Measurements from ENCODE around the gene ATP5F1D. TPM values are rescaled to one million over a fixed set of nuclear protein-coding genes. Genes with fewer than 3 reads are reported as not detected.

The ATP5F1D gene
- polyA plus RNA-seq, 4 donors = 83.4 to 185 (median 127) TPM

DNA sequence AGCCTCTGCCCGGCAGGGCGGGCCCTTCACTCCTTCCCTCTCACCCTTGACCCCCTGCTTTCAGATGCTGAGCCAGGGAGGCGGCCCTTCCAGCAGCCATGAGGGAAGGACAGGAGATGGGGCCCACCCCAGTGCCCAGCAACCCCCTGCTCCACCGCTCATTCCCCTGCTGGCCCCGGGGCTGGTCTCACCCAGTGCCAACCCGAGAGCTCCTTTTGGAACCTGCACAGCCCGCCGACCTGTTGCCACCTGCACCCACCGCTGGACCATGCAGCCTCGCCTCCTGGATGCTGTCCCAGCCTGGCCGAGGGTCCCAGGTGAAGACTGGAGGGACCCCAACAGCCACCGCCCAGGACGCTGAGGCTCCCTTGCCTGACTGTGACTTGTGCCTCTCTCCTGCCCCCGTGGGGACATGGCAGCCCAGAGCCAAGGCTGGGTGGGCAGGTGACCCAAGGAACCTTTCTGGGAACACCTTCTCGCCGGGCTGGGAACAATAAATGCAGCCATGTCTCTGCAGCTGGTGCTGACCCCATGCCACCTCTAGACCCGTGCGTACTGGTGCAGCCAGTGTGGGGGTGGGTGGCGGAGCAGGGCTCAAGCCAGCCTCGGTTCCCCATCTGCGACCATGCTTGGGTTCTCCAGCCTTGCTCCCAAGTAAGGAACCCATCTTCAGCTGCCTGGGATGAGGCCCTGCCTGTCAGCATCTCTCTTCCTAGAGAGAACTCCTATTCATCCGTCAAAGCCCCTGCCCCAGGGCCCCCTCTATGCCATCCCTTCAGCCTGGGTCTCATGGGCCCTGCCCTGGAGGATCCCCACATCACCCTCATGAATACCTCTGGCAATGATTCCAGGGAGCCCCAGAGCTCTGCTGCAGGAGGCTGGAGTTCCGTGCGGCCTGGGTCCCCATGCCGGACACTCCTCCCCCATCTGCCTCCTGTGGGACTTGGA, 37.4 kb downstream of the ATP5F1D start:
- DNase-seq (ENCODE audit: low read depth in 4 of 4, low spot score in 2 of 4) = no peak

DNA sequence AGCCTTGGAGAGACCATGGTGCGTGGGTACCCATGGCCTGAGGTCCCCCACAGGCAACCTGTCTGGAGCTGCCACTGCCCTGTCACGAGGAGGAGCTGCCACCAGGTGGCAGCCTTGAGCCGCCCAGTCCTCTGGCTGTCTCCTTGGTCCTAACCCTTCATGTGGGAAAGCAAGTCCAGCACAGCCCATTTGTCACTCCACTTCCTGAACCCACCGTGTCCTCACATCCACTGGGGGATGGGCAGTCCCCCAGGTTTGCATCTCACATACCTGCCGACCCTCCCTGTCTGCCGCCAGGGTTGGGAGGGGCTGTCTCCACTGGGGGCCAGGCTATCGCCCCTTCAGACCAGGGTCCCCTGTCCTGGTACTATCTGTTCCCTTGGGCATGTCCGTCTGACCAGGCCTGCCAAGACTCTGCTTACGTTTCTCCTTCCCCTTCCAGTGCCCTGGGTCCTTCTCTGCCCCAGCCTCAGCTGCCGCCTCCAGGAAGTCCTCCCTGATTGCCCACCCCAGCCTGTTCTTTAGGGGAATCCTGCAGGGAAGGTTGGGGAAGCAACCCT, 38.3 kb downstream of the ATP5F1D start:
- DNase-seq (ENCODE audit: low read depth in 4 of 4, low spot score in 2 of 4) = no peak

DNA sequence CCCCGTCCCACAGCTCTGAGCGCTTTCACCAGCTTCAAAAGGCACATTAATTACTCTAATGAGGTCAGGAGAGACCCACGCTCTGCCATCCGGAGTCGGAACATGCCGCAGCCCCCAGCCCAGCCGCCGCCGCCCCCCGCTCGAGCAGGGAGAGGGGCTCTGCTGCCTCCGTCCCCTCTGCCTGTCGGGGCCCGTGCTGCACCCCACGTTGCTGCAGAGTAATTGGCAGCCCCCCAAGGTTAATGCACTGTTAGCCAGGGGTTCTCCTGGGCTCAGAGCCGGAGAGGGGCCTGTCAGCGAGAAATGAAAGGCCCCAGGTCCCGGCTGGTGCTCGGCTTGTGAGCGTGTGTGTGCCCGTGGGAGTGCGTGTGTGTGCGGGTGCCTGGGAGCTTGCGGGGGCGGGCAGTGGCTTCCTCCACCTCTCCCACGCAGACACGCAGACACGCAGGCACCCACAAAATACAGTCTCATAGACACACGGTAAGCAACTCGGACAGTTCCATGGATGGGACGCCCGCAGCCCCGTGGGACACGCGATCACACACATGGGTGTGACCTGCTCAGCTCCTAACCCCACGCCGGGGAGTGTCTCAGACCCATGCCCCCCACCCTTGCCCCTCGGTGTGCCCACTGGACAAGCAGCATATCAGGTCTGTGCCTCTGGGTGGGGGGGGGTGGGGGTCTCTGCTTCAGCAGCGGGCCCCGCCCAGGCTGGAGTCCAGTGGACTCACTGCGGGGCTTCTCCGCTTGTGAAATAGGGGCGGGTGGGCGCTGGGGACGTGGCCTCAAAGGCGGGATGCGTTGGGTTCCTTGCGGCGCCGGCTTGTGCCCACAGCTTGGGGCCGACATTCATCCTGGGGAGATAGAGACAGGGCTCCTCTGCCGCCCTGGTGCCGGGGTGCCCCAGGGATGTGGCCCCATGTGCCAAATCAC, 39.4 kb downstream of the ATP5F1D start:
- no peak for DNase-seq (ENCODE audit: low read depth in 4 of 4, low spot score in 2 of 4)

DNA sequence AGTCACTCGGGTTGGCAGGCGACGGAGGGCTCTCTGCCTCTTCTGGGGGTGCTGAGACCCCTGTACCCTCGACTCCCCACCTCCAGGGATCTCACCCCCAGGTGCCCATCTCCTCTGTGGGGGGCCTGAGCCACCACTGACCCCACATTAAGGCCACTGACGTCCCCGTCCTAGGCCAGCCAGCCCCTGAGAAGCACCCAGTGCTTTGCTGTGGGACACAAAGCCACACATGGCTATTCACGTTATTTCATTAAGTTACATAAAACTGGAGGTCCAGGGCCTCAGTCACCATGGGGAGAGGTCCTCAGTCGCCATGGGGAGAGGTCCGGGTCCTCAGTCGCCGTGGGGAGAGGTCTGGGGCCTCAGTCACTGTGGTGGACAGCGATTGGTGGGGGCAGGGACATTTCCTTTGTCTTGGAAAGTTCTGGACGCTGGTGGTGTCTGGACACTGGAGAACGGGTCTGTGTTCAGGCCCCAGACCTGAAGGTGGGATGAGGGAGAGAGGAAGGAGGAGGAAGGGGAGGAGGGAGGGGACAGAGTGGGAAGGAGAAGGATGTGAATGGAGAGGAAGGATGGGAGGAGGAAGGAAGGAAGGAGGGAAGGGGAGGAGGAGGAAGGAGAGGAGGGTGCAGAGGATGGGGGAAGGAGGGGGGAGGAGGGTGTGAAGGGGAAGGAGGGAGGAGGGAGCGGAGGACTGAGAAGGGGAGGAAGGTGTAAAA, 40.2 kb downstream of the ATP5F1D start:
- DNase-seq (ENCODE audit: low read depth in 4 of 4, low spot score in 2 of 4) = no peak

DNA sequence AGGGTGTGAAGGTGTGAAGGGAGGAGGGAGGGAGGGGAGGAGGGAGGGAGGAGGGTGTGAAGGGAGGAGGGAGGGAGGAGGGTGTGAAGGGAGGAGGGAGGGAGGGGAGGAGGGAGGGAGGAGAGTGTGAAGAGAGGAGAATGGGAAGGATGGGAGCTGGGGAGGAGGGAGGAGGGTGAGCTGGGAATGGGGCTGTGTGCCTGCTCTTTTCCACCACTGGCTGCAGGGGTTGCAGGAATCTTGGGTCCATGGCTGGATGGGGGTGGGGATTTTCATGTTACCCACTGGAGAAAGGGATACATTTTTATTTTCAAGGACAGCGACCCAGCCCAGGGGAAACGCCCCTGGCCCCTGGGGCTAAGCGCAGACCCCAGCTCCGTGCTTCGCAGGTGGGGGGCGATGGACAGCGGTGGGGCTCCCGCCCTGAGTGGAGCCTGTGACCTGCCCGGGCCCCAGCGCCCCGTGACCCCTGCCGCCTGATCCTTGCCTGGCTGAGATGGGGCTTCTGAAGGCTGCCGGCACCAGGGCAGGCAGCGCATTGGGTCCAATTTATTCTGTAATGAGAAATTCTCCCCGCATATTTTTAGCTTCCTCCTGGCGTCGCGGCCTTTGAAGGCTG, 41.1 kb downstream of the ATP5F1D start:
- DNase-seq (ENCODE audit: low read depth in 4 of 4, low spot score in 2 of 4) = no peak

DNA sequence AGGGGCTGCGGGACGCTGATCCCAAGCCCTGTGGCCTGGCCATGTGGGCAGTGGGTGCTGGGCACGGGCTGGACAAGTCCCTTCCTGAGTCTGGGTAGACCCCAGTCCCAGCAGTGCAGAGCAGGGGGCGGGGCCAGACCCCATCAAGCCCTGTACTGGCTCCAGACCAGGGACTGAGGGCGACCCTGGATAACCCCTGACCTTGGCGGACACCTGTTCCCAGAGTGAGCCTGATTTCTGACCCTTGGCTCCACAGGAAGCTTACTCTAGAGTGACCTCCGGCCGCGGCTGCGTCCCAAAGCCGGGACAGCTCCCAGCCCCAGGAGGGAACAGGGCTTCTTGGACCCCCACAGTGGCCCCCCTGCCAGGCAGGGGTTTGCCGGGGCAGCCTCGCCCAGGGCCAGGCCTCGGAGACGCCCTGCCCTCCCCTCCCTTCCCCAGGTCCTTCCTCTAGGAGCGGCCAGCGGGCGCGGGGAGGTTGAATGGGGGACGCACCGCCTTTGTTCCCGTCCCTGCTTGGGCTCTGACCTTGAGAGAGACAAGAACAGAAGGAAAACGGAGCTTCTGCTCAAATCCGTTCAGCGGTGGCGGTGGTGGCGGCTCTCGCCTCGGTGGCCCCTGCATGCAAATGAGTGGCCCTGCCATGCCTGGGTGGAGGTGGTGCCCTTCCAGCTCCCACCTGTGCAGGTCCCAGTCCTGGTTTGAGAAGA, 41.8 kb downstream of the ATP5F1D start:
- no peak for DNase-seq (ENCODE audit: low read depth in 4 of 4, low spot score in 2 of 4)

DNA sequence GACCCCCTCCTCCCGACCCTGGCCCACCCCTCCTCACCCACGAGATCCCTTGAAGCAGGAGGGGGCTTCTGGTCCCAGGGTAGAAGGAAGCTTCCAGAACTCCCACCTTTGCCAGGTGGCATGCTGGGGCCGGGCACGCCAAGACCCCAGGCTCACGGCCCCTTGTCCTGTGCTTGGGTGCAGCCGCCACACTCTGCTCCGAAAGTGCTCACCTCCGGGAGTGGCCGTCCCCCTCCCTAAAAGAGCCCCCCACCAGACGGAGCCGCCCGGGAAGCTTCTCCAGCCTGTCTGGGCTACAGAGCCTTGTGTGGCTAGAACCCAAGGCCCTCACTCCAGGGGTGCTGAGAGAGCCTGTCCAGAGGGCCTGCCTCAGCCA, 42.4 kb downstream of the ATP5F1D start:
- no peak for DNase-seq (ENCODE audit: low read depth in 4 of 4, low spot score in 2 of 4)

DNA sequence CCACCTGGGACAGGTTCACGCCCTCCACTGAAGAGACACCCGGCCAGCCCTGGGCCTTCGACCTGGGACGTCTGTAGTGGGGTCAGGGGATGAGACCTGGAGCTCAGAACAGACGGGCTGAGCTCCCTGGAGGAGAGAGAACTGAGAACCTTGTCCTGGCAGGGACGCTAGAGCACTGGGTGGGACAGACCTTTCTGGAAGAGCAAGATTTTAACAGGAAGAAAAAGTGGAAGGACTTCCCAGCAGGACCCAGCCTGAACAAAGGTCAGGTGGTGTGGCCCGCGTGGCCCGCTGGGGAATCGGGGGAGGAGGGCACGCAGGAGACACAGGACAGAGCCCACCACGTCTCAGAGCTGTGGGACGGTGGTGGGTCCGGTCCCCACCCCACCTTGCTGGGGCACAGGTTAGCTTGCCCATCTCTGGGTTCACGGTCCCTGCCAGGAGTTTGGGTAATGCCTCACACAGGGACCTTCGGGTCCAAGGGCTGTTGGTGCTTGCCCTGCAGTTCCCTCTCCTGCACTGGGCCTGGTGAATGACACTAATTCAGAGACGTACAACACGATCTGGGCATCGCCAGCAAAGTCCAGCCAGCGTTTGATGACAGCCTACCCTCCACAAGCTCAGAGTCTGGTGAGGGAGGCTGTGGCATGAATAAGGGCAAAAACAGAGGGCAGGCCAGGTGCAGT, 42.9 kb downstream of the ATP5F1D start:
- DNase-seq (ENCODE audit: low read depth in 4 of 4, low spot score in 2 of 4) = no peak

DNA sequence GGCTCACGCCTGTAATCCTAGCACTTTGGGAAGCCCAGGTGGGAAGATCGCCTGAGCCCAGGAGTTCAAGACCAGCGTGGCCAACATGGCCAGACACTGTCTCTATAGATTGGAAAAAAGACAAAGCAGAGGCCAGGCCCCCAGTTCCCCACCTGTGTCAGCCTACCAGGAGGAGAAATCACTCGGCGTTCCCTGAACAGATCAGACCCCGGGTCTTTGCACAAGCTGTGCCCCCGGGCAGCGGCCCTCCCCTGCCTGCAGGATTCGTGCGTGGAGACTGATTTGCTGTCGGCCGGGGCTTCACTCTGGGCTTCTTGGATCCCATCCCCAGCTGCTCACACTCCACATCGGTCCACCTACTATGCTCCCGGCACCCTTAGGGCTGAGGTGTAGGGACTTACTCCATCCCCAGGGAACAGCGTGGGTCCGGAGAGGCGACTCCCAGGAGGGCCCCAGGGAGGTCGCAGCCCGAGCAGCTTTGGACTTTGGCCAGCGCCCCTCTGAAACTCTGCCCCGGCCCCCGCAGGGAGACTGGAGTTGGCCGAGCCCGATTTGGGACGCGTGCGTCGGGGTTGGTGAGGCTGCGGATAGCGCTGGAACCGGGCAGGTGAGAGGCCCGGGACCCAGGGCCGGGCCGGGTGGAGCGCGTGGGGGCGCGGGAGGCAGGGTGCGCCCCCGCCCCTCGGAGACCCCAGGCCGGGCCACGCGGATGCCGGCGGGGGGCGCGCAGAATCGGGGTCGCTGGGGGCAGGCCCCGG, 43.6 kb downstream of the ATP5F1D start:
- no peak for DNase-seq (ENCODE audit: low read depth in 4 of 4, low spot score in 2 of 4)

DNA sequence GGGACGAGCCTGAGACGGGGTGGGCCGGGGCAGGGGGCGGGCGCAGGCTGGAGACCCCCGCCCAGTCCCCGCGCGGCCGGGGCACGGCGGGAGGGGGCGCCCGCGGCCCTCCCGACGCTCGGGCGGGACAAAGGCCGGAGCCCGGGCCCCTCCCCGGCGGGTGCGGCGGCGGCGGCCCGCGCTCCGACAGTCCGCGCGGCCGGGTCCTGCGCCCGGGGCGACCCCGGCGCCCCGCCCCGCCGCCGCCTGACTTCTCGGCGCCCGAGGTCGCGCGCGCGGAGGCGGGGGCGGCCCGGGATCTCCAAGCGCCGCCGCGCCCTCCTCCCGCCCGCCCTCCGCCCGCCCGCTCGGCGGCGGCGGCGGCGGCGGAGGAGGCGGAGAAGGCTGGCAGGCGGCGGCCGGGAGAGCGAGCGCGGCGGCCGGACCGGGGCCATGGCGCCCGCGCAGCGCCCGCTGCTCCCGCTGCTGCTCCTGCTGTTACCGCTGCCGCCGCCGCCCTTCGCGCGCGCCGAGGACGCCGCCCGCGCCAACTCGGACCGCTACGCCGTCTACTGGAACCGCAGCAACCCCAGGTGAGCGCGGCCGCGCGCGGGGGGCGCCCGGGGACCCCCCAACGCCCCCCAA, 44.3 kb downstream of the ATP5F1D start, which contains the start of gene EFNA2:
Gene EFNA2, plus strand, starts transcription at position 137 of the 624 bp plus-strand sequence. Its CDS starts 296 bp downstream, at position 433.
- DNase-seq (ENCODE audit: low read depth in 4 of 4, low spot score in 2 of 4) = no peak

DNA sequence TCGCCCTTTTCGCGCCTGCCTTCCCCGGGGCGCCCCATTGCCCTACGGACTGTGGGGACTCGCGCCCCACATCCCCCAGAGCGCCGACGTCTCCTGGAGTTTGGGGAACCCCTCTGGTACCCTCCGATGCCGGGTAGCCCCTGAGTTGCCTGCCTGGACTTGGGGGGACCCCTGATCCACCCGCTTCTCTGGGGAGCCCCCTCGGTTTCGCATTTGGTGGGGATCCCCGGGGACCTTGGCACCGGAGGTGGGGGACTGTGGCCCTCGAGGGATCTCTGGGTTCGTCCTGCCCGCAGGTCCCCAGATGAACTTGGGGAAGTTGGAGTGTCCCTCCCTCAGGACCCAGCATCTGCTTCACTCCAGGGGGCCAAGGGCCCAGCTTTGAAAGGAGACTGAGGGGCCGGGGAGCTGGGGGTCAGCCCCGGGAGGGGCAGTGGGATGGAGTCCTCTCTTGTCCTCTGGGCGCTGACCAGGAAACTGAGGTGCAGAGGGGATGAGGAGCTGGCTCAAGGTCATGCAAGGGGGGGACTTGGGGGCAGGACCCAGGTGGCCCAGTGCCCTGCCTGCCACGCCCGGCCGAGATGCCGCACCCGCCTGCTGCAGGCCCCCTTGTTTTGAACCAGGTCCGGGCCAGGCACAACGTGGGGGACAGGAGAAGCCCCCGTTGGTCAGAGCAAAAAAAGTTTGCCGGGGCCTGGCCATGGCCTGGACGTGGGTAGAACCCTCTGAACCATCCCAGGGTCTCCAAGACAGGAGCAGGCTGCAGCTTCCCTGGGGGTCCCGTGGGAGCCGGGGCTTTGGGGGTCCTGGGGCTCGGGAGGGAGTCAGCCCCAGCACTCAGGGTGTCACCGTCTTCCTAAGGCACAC, 45.2 kb downstream of the ATP5F1D start:
- no peak for DNase-seq (ENCODE audit: low read depth in 4 of 4, low spot score in 2 of 4)

DNA sequence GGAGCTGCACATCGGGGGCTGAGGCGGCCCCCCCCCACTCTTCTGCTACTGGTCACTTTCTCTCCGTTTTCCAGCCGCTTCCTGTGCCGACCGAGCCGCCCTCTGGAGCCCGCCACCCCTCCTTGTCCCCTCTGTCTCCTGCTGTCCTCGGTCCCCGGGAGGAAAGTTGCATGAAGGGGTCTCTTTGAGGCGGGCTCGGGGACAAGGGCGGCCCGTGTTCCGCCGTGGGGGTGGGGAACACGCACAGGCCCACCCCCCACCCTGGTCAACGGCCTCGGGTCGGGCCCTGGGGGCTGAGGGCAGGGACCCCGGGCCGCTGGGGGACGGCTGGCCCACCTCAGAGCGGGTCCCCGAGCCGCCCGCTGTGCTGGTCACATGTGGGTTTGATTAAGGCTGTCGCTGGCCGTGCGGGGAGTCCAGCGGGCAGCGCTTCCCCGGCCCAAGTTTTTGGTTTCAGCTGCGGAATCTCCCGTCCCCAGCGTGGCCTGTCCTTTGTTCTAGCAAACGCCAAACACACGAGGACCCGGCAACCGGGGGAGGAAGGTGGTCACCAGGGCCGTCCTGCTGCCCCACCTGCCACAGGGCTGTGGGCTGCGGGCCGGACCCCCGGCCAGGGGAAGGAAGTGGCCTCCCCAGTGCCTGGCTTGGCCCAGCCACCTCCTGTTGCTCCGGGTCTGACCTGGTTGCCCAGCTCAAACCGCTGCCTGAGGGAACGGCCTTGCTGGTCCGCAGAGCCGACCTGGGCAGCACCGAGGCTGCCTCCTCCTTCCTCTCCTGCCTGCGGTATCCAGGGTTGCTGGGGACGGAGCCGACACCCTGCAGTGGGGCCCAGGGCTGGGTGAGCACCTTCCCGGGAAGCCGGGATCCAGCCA, 46.0 kb downstream of the ATP5F1D start:
- DNase-seq (ENCODE audit: low read depth in 4 of 4, low spot score in 2 of 4) = no peak

DNA sequence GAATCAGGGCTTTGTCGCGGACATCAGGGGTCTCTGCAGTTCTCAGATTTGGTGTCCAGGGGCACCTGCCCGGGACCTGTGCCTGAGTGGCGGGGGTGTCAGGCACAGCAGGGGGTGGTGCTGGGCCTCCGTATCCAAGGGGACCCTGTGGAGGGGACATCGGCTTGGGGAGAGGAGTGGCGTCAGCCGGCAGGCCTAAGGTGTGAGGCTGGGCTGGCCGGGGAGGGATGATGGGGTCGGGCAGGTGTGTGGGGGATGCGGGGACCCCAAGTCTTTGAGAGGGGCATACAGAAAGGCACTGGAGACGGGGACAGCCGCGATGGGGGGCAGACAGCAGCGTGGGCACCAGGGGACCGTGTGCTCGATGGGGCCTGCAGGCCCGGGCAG, 46.7 kb downstream of the ATP5F1D start:
- no peak for DNase-seq (ENCODE audit: low read depth in 4 of 4, low spot score in 2 of 4)

DNA sequence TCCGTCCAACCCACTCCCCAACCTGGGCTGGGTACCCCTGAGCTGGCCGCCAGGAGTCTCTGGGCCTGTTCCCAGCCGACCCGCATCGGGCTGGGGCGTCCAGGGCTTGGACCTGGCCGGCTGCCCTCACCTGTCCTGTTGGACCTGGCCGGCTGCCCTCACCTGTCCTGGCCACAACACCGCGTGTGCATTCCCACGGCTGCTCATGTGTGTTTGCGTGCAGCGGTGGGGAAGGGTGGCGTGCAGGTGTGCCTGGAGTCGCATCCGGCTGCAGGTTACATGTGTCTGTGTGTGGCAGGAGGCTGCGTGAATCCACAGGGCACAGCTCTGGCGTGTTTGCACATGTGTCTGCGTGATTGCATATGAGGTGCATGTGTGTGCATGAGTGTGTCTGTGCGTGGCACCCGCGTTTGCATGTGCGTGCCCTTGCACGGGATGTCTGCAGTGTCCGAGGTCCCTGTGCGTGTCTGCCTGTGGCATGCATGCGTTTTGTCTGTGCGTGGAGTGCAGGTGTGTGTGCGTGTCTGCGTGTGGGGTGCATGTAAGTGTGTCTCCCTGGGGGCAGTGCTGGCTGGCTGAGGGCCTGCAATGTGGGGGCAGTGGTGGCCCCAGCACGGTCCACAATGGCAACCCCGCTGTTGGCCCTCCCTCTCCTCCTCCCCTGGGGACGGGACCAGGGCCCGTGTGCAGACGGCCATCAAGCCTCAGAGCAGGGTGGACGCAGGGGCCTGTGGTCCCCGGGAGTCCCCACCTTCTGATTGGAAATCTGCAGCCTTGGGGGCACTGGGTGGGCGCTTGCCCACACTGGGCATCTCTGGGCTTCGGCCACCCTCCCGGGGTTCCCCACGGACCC, 47.5 kb downstream of the ATP5F1D start:
- no peak for DNase-seq (ENCODE audit: low read depth in 4 of 4, low spot score in 2 of 4)

DNA sequence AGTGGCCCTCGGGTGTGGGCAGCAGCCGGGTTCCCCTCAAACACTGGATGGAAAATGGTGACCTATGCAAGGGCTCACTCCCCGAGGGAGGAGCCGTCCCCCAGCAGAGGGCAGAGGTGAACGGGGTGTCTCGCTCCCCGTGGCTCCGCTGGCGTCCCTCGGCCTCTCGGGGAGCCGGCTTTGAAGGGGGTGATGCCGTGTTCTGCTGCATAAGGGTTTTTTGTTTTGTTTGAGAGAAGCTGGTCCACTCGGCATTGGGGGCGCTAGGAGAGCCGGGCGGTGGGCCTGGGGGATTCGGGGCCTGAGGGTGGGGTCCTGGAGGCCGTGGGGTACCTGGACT, 48.1 kb downstream of the ATP5F1D start:
- no peak for DNase-seq (ENCODE audit: low read depth in 4 of 4, low spot score in 2 of 4)
